Heart left ventricle (tissue), 13 donors: Measurements from ENCODE around the gene MMP17.

Source experiments
- POLR2A ChIP-seq, 2 donors: fragments of 450-650 bp; IDR thresholded peaks; one replicate each; pipeline ENCODE4 v1.6.1; 2017; ENCODE audit warnings: antibody characterized with exemption in 2 of 2, mild to moderate bottlenecking in 2 of 2, moderate library complexity in 2 of 2
- TF ChIP-seq, protein P1 (sequence below), 12 donors: fragments of 200-600 bp; sonication (generic) in 4 of 12; IDR thresholded peaks; one replicate each; pipeline versions ENCODE4 v1.5.0 to v1.8.0; 2018 to 2022; ENCODE audit warnings: antibody characterized with exemption in 12 of 12, mild to moderate bottlenecking in 5 of 12
- donor health status: ischemic (EF 13 %, LVEDD 7.1; RV severe dilation, severe dysfunction).
- donor health status: DM: no; HTN: yes; CAD: no.
- donor health status: DM: no; HTN: no; CAD: no.
- donor health status: ischemic (EF 25% LVEDD 6.9; RV normal size, moderate dysfunction).
- donor health status: ischemic (EF 25% LVEDD 5.7; RV mildly dilated, moderate dysfunction).
- donor health status: ischemic (EF 35%, LVEDD 5.7; RV mildly dilated, moderate dysfunction).
- donor health status: nonischemic (EF 11% LVEDD 7.7; RV severe dilation, severe dysfunction).
- donor health status: DM: yes; HTN: yes; CAD: no.
- donor health status: PGD.
- donor health status: ischemic (EF 29% LVEDD 5.4; RV normal size, mild dysfunction).
- donor health status: nonischemic (EF 23%, LVEDD 6.1; RV moderate dilation, normal function).

DNA sequence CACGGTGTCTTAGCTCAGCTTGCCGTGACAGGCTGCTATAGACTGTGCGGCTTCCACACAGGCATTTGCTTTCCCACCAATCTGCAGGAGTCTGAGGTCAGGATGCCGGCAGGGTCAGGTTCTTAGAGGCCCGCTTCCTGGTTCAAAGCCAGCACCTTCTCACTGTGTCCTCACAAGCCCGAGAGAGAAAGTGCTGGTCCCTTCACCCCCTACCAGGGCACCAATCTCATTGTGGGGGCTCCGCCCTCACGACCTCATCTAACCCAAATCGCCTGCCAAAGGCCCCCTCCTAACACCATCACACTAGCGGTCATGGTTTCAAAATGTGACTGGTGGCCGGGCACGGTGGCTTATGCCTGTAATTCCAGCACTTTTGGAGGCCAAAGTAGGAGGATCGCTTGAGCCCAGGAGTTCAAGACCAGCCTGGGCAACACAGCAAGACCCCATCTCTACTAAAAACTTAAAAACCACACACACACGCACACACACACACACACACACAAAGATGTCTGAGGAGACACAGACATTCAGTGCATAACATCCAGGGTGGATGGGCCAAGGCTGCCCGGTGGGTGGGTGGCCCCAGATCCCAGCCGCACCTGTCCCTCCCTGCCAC is 26.8 kb downstream of the MMP17 start:
- no peak for TF ChIP-seq POLR2A (IDR thresholded peaks at IDR 0.05)
- TF ChIP-seq, protein P1, sequence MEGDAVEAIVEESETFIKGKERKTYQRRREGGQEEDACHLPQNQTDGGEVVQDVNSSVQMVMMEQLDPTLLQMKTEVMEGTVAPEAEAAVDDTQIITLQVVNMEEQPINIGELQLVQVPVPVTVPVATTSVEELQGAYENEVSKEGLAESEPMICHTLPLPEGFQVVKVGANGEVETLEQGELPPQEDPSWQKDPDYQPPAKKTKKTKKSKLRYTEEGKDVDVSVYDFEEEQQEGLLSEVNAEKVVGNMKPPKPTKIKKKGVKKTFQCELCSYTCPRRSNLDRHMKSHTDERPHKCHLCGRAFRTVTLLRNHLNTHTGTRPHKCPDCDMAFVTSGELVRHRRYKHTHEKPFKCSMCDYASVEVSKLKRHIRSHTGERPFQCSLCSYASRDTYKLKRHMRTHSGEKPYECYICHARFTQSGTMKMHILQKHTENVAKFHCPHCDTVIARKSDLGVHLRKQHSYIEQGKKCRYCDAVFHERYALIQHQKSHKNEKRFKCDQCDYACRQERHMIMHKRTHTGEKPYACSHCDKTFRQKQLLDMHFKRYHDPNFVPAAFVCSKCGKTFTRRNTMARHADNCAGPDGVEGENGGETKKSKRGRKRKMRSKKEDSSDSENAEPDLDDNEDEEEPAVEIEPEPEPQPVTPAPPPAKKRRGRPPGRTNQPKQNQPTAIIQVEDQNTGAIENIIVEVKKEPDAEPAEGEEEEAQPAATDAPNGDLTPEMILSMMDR (IDR thresholded peaks at IDR 0.05) = no peak
